ENCODE results near the gene PLCB4. TPM values are rescaled to one million over a fixed set of nuclear protein-coding genes. Genes with fewer than 3 reads are reported as not detected.

Gene PLCB4
- total RNA-seq, 1 donor from 2014 or later, result 38.0 TPM

DNA sequence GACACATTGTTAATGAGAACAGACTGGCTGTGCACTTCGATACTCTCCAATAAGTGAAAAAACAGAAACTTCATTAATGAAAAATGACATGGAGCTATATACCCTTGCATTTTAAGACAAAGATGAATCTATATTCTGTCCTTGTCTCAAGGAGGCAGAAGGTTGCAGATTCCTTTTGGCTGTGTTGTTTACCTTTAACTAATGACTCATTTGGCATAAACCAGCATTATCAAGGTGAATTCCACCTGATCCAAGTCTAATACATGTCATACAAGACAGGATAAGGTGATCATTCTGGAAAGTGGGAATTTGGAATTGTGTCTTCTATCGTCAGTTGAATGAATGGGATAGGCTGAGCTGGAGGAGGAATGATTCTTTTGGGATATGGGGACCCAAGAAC is 192.9 kb downstream of the PLCB4 start:
- no peak for DNase-seq (ENCODE audit: low spot score in 2 of 2)
- Histone ChIP-seq H3K4me1 (peaks cover 0 to 2% of the 10 kb centered on the region in 2 donors), H3K27ac (no peak overlapping the region), H3K9me3 (no peaks in the 10 kb centered on the region), H3K4me3 (no peak overlapping the region), H3K27me3 (no peaks in the 10 kb centered on the region), H3K36me3 (no peaks in the 10 kb centered on the region)
- intact Hi-C loops (cut with DNase I), result no loop called here
- TF ChIP-seq CTCF (IDR thresholded peaks at IDR 0.05), result no peak

DNA sequence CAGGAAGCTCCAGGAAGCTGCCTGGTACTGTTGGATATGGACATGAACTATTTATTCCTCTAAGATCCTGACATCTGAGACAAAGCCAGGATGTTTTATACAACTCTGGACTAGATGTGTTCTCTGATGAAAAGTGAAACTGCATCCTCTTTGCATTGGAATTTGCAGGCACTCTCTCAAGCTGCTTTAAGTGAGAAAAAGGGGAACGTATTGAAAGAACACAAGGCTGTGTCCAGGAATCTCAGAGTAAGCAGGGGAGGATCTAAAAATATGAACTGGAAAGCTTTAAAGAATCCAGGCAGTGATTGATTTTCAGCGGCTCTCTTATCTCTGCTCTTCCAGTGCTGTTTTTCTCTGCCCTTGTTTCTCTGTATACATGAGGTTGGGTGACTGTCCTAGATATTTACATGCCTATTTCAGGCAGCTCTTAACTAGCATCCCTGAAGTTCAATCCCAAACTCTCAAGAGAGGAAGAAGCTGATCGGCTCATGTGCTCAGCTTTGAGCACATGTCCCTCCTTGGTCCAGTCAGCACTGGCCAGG is 193.8 kb downstream of the PLCB4 start:
- peak overlapping the region in 1 of 2 donors; percentile 4 for H3K27ac ChIP-seq
- peak overlapping the region in 1 of 2 donors; percentile 1 for H3K4me3 ChIP-seq
- DNase-seq (ENCODE audit: low spot score in 2 of 2), result no peak
- TF ChIP-seq CTCF (IDR thresholded peaks at IDR 0.05), result no peak
- intact Hi-C loops (cut with DNase I), result no loop called here
- no peaks in the 10 kb centered on the region for H3K36me3 ChIP-seq
- H3K27me3 ChIP-seq, result no peaks in the 10 kb centered on the region
- no peaks in the 10 kb centered on the region for H3K9me3 ChIP-seq
- H3K4me1 ChIP-seq, result peaks cover 0 to 2% of the 10 kb centered on the region in 2 donors

GRCh38 chr20:9269280-9269971 is 200.5 kb downstream of the PLCB4 start:
- Histone ChIP-seq H3K4me3 (no peak overlapping the region), H3K9me3 (no peaks in the 10 kb centered on the region), H3K27me3 (no peaks in the 10 kb centered on the region), H3K27ac (peak overlapping the region in 1 of 2 donors; percentile 14), H3K4me1 (peaks cover 0 to 3% of the 10 kb centered on the region in 2 donors), H3K36me3 (no peaks in the 10 kb centered on the region)
- DNase-seq (ENCODE audit: low spot score in 2 of 2), result no peak
- intact Hi-C loops (cut with DNase I), result no loop called here
- TF ChIP-seq CTCF (IDR thresholded peaks at IDR 0.05), result no peak

DNA sequence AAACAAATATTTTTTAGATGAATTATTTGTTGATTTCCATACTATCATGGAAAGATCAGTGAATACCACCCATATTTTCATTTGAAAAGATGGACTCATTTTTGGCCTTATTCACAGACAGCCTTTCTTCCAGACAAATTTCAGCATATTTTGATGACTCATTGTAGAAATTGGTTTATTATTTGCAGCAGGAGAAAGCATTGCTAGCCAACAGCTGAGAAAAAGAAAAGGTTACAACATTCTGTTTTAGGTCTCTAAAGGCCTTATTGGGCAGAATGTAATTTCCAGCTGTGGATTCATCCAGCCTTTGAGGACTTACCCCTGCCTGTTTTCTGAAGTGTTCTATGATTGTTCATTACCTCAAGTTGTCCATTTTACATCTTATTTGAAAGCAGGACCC is 201.9 kb downstream of the PLCB4 start:
- no peak overlapping the region for H3K27ac ChIP-seq
- no peaks in the 10 kb centered on the region for H3K36me3 ChIP-seq
- intact Hi-C loops (cut with DNase I), result no loop called here
- H3K4me3 ChIP-seq, result no peak overlapping the region
- no peak for TF ChIP-seq CTCF (IDR thresholded peaks at IDR 0.05)
- H3K27me3 ChIP-seq, result no peaks in the 10 kb centered on the region
- no peak for DNase-seq (ENCODE audit: low spot score in 2 of 2)
- no peaks in the 10 kb centered on the region for H3K9me3 ChIP-seq
- peaks cover 0 to 3% of the 10 kb centered on the region in 2 donors for H3K4me1 ChIP-seq

GRCh38 chr20:9276966-9277468 is 208.1 kb downstream of the PLCB4 start:
- Histone ChIP-seq H3K27me3 (no peaks in the 10 kb centered on the region), H3K9me3 (no peaks in the 10 kb centered on the region), H3K27ac (no peak overlapping the region), H3K36me3 (no peaks in the 10 kb centered on the region), H3K4me3 (no peak overlapping the region), H3K4me1 (no peaks in the 10 kb centered on the region)
- TF ChIP-seq CTCF (IDR thresholded peaks at IDR 0.05), result no peak
- no peak for DNase-seq (ENCODE audit: low spot score in 2 of 2)
- intact Hi-C loops (cut with DNase I), result no loop called here
